SK-N-SH treated with all-trans-retinoic acid at 6 μM for 48 hours (cell line): Measurements from ENCODE around the gene DHTKD1.

ENCODE experiments used
- ATAC-seq: fragments of 200-7000 bp; cut with Tn5 transposase; 3 replicates; pipeline ENCODE4 v1.9.1; 2020; ENCODE audit warnings: mild to moderate bottlenecking, moderate library complexity
- ARNTL ChIP-seq: fragments of 450-650 bp; formaldehyde crosslinking; IDR thresholded peaks from 2 replicates; pipeline ENCODE4 v1.5.0; 2020; ENCODE audit warnings: low read depth, mild to moderate bottlenecking, moderate library complexity, borderline replicate concordance
- BACH2 ChIP-seq: fragments of 250-450 bp; sonication (Bioruptor Pico); IDR thresholded peaks from 2 replicates; pipeline ENCODE4 v1.9.0; 2021; ENCODE audit warnings: mild to moderate bottlenecking, borderline replicate concordance
- CREB5 ChIP-seq: fragments of 250-450 bp; sonication (Bioruptor Pico); IDR thresholded peaks from 2 replicates; pipeline ENCODE4 v1.5.1; 2020; ENCODE audit warnings: low read depth, mild to moderate bottlenecking, moderate library complexity
- CSDC2 ChIP-seq: fragments of 250-450 bp; sonication (Bioruptor Pico); IDR thresholded peaks from 2 replicates; pipeline ENCODE4 v1.5.0; 2020; ENCODE audit warnings: mild to moderate bottlenecking, moderate library complexity
- ESRRG ChIP-seq: fragments of 250-450 bp; sonication (Bioruptor Pico); IDR thresholded peaks from 2 replicates; pipeline ENCODE4 v1.6.1; 2021; ENCODE audit warnings: mild to moderate bottlenecking
- GLIS3 ChIP-seq: fragments of 250-450 bp; sonication (Bioruptor Pico); IDR thresholded peaks from 2 replicates; pipeline ENCODE4 v1.5.0; 2020; ENCODE audit warnings: mild to moderate bottlenecking, moderate library complexity
- PATZ1 ChIP-seq: fragments of 250-450 bp; sonication (Bioruptor Pico); IDR thresholded peaks from 2 replicates; pipeline ENCODE4 v1.8.0; 2020; ENCODE audit warnings: mild to moderate bottlenecking, moderate library complexity, borderline replicate concordance
- RARB ChIP-seq: fragments of 250-450 bp; sonication (Bioruptor Pico); IDR thresholded peaks from 2 replicates; pipeline ENCODE4 v1.8.0; 2021; ENCODE audit warnings: mild to moderate bottlenecking, moderate library complexity
- TCF4 ChIP-seq: fragments of 250-450 bp; sonication (Bioruptor Pico); IDR thresholded peaks from 2 replicates; pipeline ENCODE4 v1.8.0; 2021; ENCODE audit warnings: mild to moderate bottlenecking, moderate library complexity, borderline replicate concordance
- TOX ChIP-seq: fragments of 250-450 bp; sonication (Bioruptor Pico); IDR thresholded peaks from 2 replicates; pipeline ENCODE4 v1.8.0; 2021; ENCODE audit warnings: mild to moderate bottlenecking, moderate library complexity, borderline replicate concordance
- ZFP3 ChIP-seq: fragments of 250-450 bp; sonication (Bioruptor Pico); IDR thresholded peaks from 2 replicates; pipeline ENCODE4 v1.5.0; 2020; ENCODE audit warnings: mild to moderate bottlenecking, moderate library complexity
- ZNF565 ChIP-seq: fragments of 450-650 bp; formaldehyde crosslinking; conservative IDR thresholded peaks from 2 replicates; pipeline ENCODE4 v1.5.0; 2020; ENCODE audit warnings: low read depth, mild to moderate bottlenecking, moderate library complexity
- ZNF70 ChIP-seq: fragments of 450-650 bp; formaldehyde crosslinking; IDR thresholded peaks from 2 replicates; pipeline ENCODE4 v1.5.0; 2020; ENCODE audit warnings: mild to moderate bottlenecking, moderate library complexity
- ZNF8 ChIP-seq: fragments of 450-650 bp; formaldehyde crosslinking; IDR thresholded peaks from 2 replicates; pipeline ENCODE4 v1.5.0; 2020; ENCODE audit warnings: mild to moderate bottlenecking, moderate library complexity
- TF ChIP-seq, protein P1 (sequence below): fragments of 250-450 bp; sonication (Bioruptor Pico); IDR thresholded peaks from 2 replicates; pipeline ENCODE4 v1.5.0; 2020; ENCODE audit warnings: mild to moderate bottlenecking, moderate library complexity
- TF ChIP-seq, protein P2 (sequence below): fragments of 250-450 bp; sonication (Bioruptor Pico); IDR thresholded peaks from 2 replicates; pipeline ENCODE4 v1.8.0; 2021; ENCODE audit warnings: low read depth, mild to moderate bottlenecking, moderate library complexity, borderline replicate concordance

Gene DHTKD1

DNA sequence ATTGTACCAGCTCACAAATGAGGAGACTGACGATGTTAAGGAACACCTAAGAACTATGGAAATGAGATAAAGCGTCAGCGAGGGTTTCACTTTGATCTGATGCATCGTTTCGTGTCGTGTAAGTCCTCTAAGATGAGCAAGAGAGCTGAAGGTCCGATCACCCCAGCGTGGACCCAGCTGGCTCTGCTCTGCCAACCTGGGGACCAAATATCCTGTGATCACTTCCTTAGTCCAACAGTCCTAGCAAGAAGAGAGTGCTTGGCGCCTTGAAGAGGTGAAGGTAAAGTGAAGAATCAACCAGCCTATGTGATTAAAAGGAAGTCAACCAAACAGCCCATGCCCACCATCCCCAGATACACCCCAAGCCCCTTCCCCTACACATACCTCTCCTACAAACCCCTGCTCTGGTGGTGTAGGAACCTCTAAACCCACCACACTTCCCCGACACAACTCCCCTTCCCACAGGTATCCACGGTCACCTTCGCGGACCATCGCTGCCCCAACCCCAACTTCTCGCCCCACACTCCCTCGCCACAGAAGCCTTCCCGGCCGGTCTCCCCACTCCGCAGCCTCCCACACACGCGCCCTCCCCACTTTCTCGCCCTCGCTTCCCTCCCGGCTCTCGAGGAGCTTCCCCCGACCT, 26.9 kb upstream of the DHTKD1 start:
- peak; percentile 31 for ATAC-seq
- no peak for TF ChIP-seq GLIS3 (CRISPR knock-in tag)
- TF ChIP-seq, protein P1, sequence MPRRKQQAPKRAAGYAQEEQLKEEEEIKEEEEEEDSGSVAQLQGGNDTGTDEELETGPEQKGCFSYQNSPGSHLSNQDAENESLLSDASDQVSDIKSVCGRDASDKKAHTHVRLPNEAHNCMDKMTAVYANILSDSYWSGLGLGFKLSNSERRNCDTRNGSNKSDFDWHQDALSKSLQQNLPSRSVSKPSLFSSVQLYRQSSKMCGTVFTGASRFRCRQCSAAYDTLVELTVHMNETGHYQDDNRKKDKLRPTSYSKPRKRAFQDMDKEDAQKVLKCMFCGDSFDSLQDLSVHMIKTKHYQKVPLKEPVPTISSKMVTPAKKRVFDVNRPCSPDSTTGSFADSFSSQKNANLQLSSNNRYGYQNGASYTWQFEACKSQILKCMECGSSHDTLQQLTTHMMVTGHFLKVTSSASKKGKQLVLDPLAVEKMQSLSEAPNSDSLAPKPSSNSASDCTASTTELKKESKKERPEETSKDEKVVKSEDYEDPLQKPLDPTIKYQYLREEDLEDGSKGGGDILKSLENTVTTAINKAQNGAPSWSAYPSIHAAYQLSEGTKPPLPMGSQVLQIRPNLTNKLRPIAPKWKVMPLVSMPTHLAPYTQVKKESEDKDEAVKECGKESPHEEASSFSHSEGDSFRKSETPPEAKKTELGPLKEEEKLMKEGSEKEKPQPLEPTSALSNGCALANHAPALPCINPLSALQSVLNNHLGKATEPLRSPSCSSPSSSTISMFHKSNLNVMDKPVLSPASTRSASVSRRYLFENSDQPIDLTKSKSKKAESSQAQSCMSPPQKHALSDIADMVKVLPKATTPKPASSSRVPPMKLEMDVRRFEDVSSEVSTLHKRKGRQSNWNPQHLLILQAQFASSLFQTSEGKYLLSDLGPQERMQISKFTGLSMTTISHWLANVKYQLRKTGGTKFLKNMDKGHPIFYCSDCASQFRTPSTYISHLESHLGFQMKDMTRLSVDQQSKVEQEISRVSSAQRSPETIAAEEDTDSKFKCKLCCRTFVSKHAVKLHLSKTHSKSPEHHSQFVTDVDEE (CRISPR knock-in tag), result no peak
- TF ChIP-seq ZFP3, result no peak
- TF ChIP-seq CREB5 (CRISPR knock-in tag), result no peak
- no peak for TF ChIP-seq PATZ1
- no peak for TF ChIP-seq ZNF70 (CRISPR knock-in tag)
- no peak for TF ChIP-seq ZNF565 (CRISPR knock-in tag)
- no peak for TF ChIP-seq ARNTL (CRISPR knock-in tag)
- no peak for TF ChIP-seq CSDC2 (CRISPR knock-in tag)
- TF ChIP-seq RARB, result no peak

- TF ChIP-seq PATZ1, result 0 out of 2 replicates have a peak, but pooled peaks have one; percentile 40
- no peak for TF ChIP-seq TCF4 (CRISPR knock-in tag)
- peak; percentile 48 for ATAC-seq
These were observed 26.4 kb upstream of the DHTKD1 start for GRCh38 chr10:12042409-12042796.

GRCh38 chr10:12042797-12043651, 25.7 kb upstream of the DHTKD1 start, which contains the start of gene UPF2:
Gene UPF2, minus strand, starts transcription at chr10:12042809. Its CDS starts 7,386 bp downstream, at chr10:12035423.
- ATAC-seq, result peak; percentile 93
- TF ChIP-seq TOX (no peak), CSDC2 (CRISPR knock-in tag) (0 out of 2 replicates have a peak, but pooled peaks have one; percentile 25)

DNA sequence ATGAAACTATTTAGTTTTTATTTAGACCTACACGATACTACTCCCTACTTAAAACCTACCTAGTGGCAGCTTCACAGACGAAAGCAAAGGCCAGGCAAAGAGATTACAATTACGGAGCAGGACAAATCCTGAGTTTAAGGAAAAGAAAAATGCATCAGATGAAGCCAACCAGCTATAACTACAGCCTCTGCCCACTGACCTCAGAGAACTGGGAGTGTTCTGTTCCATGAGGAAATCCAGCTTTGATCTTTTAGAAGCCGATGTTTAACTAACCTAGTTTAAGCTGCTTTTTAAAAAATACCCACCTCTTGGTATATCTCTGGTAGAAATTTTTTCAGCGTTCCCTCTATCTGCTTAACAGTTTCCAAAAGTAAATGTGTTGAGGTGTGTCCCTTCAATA, 23.2 kb upstream of the DHTKD1 start:
- no peak for ATAC-seq
- TF ChIP-seq ARNTL (CRISPR knock-in tag), result no peak
- no peak for TF ChIP-seq BACH2 (CRISPR knock-in tag)
- no peak for TF ChIP-seq CSDC2 (CRISPR knock-in tag)
- TF ChIP-seq, protein P2, sequence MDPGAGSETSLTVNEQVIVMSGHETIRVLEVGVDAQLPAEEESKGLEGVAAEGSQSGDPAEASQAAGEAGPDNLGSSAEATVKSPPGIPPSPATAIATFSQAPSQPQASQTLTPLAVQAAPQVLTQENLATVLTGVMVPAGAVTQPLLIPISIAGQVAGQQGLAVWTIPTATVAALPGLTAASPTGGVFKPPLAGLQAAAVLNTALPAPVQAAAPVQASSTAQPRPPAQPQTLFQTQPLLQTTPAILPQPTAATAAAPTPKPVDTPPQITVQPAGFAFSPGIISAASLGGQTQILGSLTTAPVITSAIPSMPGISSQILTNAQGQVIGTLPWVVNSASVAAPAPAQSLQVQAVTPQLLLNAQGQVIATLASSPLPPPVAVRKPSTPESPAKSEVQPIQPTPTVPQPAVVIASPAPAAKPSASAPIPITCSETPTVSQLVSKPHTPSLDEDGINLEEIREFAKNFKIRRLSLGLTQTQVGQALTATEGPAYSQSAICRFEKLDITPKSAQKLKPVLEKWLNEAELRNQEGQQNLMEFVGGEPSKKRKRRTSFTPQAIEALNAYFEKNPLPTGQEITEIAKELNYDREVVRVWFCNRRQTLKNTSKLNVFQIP (CRISPR knock-in tag), result no peak
- TF ChIP-seq ZNF8, result no peak
- TF ChIP-seq PATZ1, result no peak
- no peak for TF ChIP-seq CREB5 (CRISPR knock-in tag)
- no peak for TF ChIP-seq ESRRG
- TF ChIP-seq, protein P1 (CRISPR knock-in tag), result no peak
- no peak for TF ChIP-seq ZNF565 (CRISPR knock-in tag)
- TF ChIP-seq ZFP3, result no peak
